Measurements from ENCODE around the gene LRATD1.
"Not testable (repeated sequence)": the region's sequence is repeated elsewhere in the genome, so short reads cannot be mapped to it uniquely, and the experiment has no call there.

The LRATD1 gene

GRCh38 chr2:14632133-14632936 lies at the start of gene LRATD1:
LRATD1 (plus strand) TSS chr2:14632717; CDS start chr2:14633980, 1,263 bp downstream.
- in situ Hi-C loops (cut with HindIII; ENCODE audit: low pct_ligation_motif_present, low pct_unique_long_range_greater_than_20kb, low sequenced_read_pairs): no loop called here
- peak; percentile 83 for DNase-seq

GRCh38 chr2:14583059-14583458 lies 49.5 kb upstream of the LRATD1 start:
- in situ Hi-C loops (cut with HindIII; ENCODE audit: low pct_ligation_motif_present, low pct_unique_long_range_greater_than_20kb, low sequenced_read_pairs): no loop called here
- no peak for DNase-seq

GRCh38 chr2:14583802-14584201 lies 48.7 kb upstream of the LRATD1 start:
- in situ Hi-C loops (cut with HindIII; ENCODE audit: low pct_ligation_motif_present, low pct_unique_long_range_greater_than_20kb, low sequenced_read_pairs): no loop called here
- DNase-seq: no peak

DNA sequence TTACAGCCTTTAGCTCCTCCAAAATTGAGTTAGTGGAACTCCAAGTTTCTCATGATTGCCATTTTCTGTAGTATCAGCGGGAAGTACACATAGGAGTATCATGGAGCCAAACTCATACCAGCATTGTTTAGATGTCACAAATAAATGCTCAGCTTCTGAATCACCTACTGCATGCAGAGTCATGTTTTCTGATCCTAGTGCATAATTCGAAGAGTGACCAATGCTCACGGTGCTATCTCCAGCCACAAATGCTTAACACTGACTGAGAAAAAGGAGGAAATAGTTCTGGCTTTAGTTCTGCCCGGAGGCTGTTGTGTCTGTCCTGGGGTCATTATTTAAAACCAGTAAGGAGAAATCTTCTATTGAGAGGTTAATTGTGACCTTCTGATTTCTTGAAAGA lies 45.4 kb upstream of the LRATD1 start:
- in situ Hi-C loops (cut with HindIII; ENCODE audit: low pct_ligation_motif_present, low pct_unique_long_range_greater_than_20kb, low sequenced_read_pairs): no loop called here
- no peak for DNase-seq

DNA sequence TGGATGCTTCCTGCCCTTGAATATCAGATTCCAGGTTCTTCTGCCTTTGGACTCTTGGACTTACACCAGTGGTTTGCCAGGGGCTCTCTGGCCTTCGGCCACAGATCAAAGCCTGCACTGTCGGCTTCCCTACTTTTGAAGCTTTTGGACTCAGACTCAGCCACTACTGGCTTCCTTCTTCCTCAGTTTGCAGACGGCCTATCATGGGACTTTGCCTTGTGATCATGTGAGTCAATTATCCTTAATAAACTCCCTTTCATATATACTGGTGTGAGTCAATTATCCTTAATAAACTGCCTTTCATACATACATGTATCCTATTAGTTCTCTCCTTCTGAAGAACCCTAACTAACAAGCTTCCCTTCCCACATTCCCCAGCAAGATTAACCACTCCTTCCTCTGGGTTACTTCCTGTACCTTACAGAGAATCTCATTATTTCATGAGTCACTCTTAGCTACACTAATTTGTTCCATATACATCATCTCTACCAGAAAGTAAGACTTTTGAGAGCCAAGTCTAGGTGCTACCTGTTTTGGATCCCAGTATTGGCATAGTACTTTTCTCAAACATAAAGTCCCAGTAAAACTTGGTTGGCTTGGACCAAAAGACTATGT lies 31.3 kb upstream of the LRATD1 start:
- in situ Hi-C loops (cut with HindIII; ENCODE audit: low pct_ligation_motif_present, low pct_unique_long_range_greater_than_20kb, low sequenced_read_pairs): no loop called here
- DNase-seq: no peak

DNA sequence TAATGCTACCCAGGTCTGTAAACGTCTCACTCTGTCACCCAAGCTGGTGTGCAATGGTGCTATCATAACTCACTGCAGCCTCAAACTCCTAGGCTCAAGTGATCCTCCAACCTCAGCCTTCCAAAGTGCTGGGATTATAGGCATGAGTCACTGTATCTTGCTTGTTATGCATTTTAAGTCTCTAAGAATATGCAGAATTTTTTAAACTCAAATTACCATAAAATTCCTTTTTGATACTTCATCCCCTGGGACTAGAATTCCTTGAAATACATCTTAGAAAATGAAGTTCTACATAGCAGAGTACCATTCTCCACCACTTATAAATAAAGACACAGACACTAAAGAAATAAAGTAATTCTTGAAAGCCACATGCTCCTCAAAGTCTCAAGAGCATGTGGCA lies 30.2 kb upstream of the LRATD1 start:
- DNase-seq: no peak
- in situ Hi-C loops (cut with HindIII; ENCODE audit: low pct_ligation_motif_present, low pct_unique_long_range_greater_than_20kb, low sequenced_read_pairs): no loop called here

DNA sequence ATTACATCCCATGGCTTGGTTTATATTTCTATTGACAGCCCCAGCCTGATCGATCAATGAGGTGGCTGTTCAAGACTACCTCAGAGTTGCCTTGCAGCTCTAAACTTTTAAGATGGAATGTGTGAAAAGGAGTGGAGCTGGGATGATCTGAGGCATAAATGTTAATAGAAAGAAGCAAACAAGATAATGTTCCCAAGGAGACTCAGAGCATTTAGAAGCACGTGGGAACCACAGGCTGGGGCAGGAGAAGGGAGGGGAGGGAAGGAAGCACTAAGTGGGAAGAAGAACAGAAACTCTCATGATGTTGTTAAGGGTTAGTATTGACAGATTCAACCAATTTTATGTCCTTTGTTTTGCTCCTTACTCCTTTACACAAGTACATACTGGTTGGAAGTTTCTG lies 28.8 kb upstream of the LRATD1 start:
- no peak for DNase-seq
- in situ Hi-C loops (cut with HindIII; ENCODE audit: low pct_ligation_motif_present, low pct_unique_long_range_greater_than_20kb, low sequenced_read_pairs): no loop called here

GRCh38 chr2:14608245-14608644 lies 24.3 kb upstream of the LRATD1 start:
- in situ Hi-C loops (cut with HindIII; ENCODE audit: low pct_ligation_motif_present, low pct_unique_long_range_greater_than_20kb, low sequenced_read_pairs): no loop called here

DNA sequence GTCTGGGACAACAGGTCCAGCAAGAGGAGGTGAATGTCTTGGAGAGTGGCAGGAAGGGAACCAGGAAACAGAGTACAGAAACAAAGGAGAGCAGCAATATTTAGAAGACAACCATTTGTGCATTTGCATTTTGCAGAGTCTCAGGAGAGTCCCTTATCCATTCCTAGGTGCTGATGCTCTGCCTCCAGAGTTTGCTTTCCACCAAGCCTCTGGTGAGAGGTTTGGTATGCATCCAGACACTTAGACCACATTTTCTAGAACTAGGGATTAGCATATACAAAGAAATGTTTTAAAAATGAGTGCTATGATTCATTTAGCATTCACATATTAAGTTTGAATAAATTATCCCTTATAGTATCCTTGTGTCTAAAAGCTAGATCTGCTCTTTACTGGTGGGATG lies 18.5 kb upstream of the LRATD1 start:
- DNase-seq: no peak
- in situ Hi-C loops (cut with HindIII; ENCODE audit: low pct_ligation_motif_present, low pct_unique_long_range_greater_than_20kb, low sequenced_read_pairs): no loop called here

More at GRCh38 chr2:14608245-14608644, 24.3 kb upstream of the LRATD1 start:
- DNase-seq: no peak

DNA sequence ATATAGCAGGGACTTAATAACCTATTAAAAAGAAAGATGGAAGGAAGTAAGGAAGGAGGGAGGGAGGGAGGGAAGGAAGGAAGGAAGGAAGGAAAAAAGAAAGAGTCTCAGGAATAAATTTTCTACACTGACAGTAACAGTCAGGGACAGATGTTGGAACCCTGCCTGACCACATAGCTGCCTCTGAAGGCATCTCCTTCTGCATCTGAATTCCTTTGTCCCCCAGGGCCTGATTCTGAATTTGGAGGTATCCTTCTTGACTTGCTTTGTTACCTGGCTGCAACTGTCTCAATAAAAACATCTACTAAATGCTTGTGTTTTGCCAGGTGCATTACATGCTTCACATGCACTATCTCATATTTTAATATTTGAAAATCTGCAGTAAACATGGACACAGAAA lies 17.4 kb upstream of the LRATD1 start:
- DNase-seq: no peak

GRCh38 chr2:14615760-14616159 lies 16.8 kb upstream of the LRATD1 start:
- in situ Hi-C loops (cut with HindIII; ENCODE audit: low pct_ligation_motif_present, low pct_unique_long_range_greater_than_20kb, low sequenced_read_pairs): no loop called here
- no peak for DNase-seq

More for the DNA sequence above, 17.4 kb upstream of the LRATD1 start:
- in situ Hi-C loops (cut with HindIII; ENCODE audit: low pct_ligation_motif_present, low pct_unique_long_range_greater_than_20kb, low sequenced_read_pairs): no loop called here

DNA sequence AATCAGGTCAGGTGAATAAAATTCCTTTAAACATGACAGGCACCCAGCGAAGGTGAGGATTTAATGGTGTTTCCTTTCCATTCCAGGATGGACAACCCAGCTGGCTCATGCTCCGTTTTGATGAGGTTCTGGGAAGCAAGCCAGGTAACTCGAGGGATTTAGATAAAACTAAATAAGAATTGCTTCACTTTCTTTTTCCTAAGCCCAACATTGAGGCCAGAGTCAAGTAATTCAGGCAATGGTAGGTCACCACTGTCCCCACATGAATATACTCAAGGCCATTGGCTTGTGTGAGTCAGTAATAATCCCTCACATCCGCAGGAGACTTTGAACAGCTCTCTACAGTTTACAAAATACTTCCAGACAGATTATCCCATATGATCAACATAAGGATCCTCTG lies 16.2 kb upstream of the LRATD1 start:
- DNase-seq: no peak
- in situ Hi-C loops (cut with HindIII; ENCODE audit: low pct_ligation_motif_present, low pct_unique_long_range_greater_than_20kb, low sequenced_read_pairs): no loop called here

DNA sequence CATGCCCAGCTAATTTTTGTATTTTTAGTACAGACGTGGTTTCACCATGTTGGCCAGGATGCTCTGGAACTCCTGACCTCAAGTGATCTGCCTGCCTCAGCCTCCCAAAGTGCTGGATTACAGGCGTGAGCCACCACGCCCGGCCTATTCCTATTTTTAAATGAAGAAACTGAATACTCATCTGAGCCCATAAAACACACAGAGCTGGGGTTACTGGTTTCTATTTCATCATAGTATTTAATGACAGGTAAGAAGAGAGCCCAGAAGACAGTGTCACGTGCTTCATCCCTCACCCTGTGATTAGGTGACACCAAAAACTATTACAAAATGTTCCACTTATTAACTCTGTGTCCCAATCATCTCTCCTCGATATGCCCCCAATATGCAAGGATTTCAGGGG lies 15.6 kb upstream of the LRATD1 start:
- DNase-seq: no peak
- in situ Hi-C loops (cut with HindIII; ENCODE audit: low pct_ligation_motif_present, low pct_unique_long_range_greater_than_20kb, low sequenced_read_pairs): no loop called here

DNA sequence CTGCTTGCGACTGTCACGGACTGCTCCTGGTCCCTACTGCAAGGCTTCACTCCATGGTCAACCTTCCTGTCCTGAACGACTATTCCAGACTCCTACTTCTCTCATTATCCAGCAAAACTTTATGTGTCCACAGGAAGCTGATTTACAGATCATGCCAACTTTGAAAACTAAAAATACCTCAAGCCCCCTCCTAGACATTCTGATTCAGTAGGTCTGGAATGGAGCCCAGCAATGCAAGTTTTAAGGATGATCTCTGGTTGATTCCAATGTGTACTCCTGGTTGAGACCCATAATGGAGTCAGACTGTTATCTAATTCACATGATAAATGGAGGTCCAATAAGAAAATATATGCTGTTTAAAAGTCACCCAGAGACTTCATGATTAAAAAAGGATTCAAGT lies 13.1 kb upstream of the LRATD1 start:
- in situ Hi-C loops (cut with HindIII; ENCODE audit: low pct_ligation_motif_present, low pct_unique_long_range_greater_than_20kb, low sequenced_read_pairs): no loop called here
- no peak for DNase-seq

DNA sequence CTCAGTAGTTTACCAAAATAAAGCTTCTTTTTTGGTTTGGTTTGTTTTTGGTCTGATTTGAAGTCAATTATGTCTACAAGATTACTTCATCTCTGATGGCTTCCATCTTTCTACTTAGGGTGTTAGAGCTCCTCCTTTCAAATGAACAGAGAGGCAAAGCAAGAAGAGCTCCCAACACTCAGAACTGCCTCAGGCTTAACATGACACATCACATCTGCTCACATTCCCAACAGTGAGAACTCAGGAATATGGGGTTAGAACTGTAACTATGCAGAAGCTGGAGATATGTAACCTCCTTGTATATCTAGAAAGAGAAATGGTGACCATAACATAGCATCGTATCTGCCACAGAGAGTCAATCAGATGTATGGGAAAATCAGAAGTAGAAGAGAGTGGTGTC lies 11.4 kb upstream of the LRATD1 start:
- no peak for DNase-seq
- in situ Hi-C loops (cut with HindIII; ENCODE audit: low pct_ligation_motif_present, low pct_unique_long_range_greater_than_20kb, low sequenced_read_pairs): no loop called here

DNA sequence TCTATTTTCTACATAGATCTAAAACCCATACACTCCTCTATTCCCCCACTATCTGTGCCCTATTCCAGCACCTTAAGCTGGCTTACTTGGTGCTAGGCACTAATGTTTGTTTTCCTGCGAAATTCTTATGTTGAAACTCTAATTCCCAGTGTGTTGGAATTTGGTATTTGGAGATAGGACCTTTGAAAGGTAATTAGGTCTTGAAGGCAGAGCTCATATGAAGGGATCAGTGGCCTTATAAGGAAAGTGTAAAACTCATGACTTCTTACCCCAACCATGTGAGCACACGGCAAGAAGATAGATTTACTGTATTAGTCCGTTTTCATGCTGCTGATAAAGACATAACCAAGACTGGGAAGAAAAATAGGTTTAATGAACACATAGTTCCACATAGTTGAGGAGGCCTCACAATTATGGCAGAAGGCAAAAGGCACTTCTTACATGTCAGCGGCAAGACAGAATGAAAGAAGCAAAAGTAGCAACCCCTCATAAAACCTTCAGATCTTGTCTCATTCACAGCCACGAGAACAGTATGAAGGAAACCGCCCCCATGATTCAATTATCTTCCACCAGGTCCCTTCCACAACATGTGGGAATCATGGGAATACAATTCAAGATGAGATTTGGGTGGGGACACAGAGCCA lies 10.5 kb upstream of the LRATD1 start:
- DNase-seq: no peak
- in situ Hi-C loops (cut with HindIII; ENCODE audit: low pct_ligation_motif_present, low pct_unique_long_range_greater_than_20kb, low sequenced_read_pairs): no loop called here

DNA sequence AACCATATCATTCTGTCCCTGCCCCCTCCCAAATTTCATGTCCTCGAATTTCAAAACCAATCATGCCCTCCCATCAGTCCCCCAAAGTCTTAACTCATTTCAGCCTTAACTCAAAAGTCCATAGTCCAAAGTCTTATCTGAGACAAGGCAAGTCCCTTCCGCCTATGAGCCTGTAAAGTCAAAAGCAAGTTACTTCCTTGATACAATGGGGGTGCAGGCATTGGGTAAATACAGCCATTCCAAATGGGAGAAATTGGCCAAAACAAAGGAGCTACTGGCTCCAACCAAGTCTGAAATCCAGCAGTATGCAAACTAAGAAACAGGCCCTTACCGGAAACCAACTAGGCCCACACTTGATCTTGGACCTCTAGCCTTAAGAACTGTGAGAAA lies 10.0 kb upstream of the LRATD1 start:
- in situ Hi-C loops (cut with HindIII; ENCODE audit: low pct_ligation_motif_present, low pct_unique_long_range_greater_than_20kb, low sequenced_read_pairs); DNase-seq: not testable (repeated sequence)

DNA sequence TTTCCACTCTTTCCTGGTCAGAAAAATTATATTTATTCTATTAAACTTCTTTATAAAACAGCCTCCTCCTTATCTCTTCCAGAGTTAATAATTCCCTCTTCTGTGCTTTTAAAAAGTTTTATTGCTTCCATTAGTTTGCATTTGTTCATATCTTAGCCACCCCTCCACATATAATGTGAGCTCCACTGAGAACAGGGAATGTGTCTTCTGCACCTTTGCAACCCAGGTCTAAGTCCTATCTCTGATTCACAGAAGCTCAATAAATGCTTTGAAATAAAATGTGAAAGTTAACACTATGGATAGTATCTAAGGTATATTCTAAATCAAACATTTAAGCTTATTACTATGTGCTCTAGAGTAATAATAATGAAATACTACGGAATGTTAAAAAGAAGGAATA lies 9.3 kb upstream of the LRATD1 start:
- in situ Hi-C loops (cut with HindIII; ENCODE audit: low pct_ligation_motif_present, low pct_unique_long_range_greater_than_20kb, low sequenced_read_pairs): no loop called here

GRCh38 chr2:14626873-14627272 lies 5.6 kb upstream of the LRATD1 start:
- in situ Hi-C loops (cut with HindIII; ENCODE audit: low pct_ligation_motif_present, low pct_unique_long_range_greater_than_20kb, low sequenced_read_pairs): no loop called here
- DNase-seq: no peak

More for the DNA sequence above, 9.3 kb upstream of the LRATD1 start:
- DNase-seq: no peak

DNA sequence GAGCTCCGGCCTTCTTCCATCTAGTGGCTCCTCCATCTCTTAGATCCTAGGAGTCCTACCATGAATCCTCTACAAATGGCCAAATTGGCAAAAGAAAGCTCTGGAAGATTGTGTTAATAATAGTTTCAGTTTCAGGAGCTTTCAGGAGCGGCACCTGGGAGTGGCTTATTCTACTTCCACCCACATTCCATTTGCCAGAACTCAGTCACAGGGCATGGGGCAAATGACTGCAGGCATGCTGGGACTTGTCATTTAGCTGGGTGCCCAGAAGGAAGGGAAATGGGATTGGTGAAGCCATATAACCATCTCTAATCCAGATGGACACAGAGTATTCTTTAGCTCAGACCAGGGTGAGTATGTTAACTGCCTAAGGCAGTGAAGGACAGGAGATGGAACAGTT lies 3.6 kb upstream of the LRATD1 start:
- in situ Hi-C loops (cut with HindIII; ENCODE audit: low pct_ligation_motif_present, low pct_unique_long_range_greater_than_20kb, low sequenced_read_pairs): no loop called here
- no peak for DNase-seq

Data from ACHN (cell line).